H1 (cell line): Measurements from ENCODE around the gene ACSF3. TPM values are rescaled to one million over a fixed set of nuclear protein-coding genes. Genes with fewer than 3 reads are reported as not detected.

Experiments used
- CTCF ChIA-PET: fragments of 300-600 bp; sonication (Branson Sonifier 250); formaldehyde crosslinking; loops from one replicate; lab custom pipeline; 2021; ENCODE audit not compliant: partially characterized antibody; lab: Charles Lee
- POLR2A ChIA-PET: fragments of 300-600 bp; sonication (Branson Sonifier 250); formaldehyde crosslinking; loops from one replicate; lab custom pipeline; 2021; ENCODE audit warnings: inconsistent platforms; ENCODE audit not compliant: partially characterized antibody; lab: Charles Lee
- DNase-seq, 2 experiments: peaks; one replicate each; pipeline versions ENCODE4 v3.0.0 to v3.0.0-alpha.2; 2010 to 2022; ENCODE audit warnings: low spot score in 2 of 2, low read depth in 1 of 2, mixed read lengths in 1 of 2
- FAIRE-seq: peaks from 2 replicates; lab custom pipeline; 2011; peaks lifted over from hg19 to GRCh38; lab: Jason Lieb, UNC
- H2AFZ ChIP-seq: 2 replicates; pipeline ENCODE4 v1.8.1; 2012; ENCODE audit warnings: low read length, inconsistent platforms
- H2AK5ac ChIP-seq: 2 replicates; pipeline ENCODE4 v1.6.1; 2013; ENCODE audit warnings: low read depth, low read length
- H2BK120ac ChIP-seq: replicated peaks from 2 replicates; pipeline ENCODE3; 2013; ENCODE audit warnings: low read depth, low read length, inconsistent platforms
- H2BK12ac ChIP-seq: 2 replicates; pipeline ENCODE4 v1.6.1; 2013; ENCODE audit warnings: low read depth, low read length
- H2BK15ac ChIP-seq: 2 replicates; pipeline ENCODE4 v1.6.1; 2013; ENCODE audit warnings: low read length
- H2BK20ac ChIP-seq: 2 replicates; pipeline ENCODE4 v1.6.1; 2013; ENCODE audit warnings: low read length
- H2BK5ac ChIP-seq: 2 replicates; pipeline ENCODE4 v1.6.1; 2013; ENCODE audit warnings: low read depth, low read length
- H3K14ac ChIP-seq: 2 replicates; pipeline ENCODE4 v1.6.1; 2013; ENCODE audit warnings: inconsistent platforms; ENCODE audit not compliant: insufficient read length
- H3K18ac ChIP-seq: 2 replicates; pipeline ENCODE4 v1.6.1; 2013; ENCODE audit warnings: low read length; ENCODE audit errors: extremely low read depth
- H3K23ac ChIP-seq: 2 replicates; pipeline ENCODE4 v1.6.1; 2013; ENCODE audit warnings: inconsistent platforms; ENCODE audit not compliant: insufficient read length
- H3K23me2 ChIP-seq: 2 replicates; pipeline ENCODE4 v1.6.1; 2013; ENCODE audit warnings: low read depth, low read length
- H3K27ac ChIP-seq: 2 replicates; pipeline ENCODE4 v1.6.1; 2011; ENCODE audit warnings: low read depth, low read length, inconsistent platforms
- H3K27me3 ChIP-seq, 4 experiments: replicated peaks in 1 of 4; 1 replicate in 1 of 4; 2 replicates in 3 of 4; pipeline versions ENCODE4 v1.6.1 to v1.8.1; 2011 to 2013; ENCODE audit warnings: low read length in 3 of 4, mild to moderate bottlenecking in 3 of 4, inconsistent platforms in 2 of 4, mixed read lengths in 2 of 4, moderate library complexity in 1 of 4; ENCODE audit not compliant: control insufficient read depth in 3 of 4, insufficient read depth in 3 of 4; ENCODE audit errors: extremely low read depth in 1 of 4
- H3K36me3 ChIP-seq, 4 experiments: 2 replicates each; pipeline versions ENCODE4 v1.6.1 to v1.8.1; 2011 to 2013; ENCODE audit warnings: mild to moderate bottlenecking in 4 of 4, low read length in 3 of 4, moderate library complexity in 2 of 4, control low read depth in 1 of 4, inconsistent platforms in 1 of 4; ENCODE audit not compliant: insufficient read depth in 4 of 4, control insufficient read depth in 2 of 4
- H3K4ac ChIP-seq: replicated peaks from 2 replicates; pipeline ENCODE3; 2013; ENCODE audit warnings: low read length, low read depth, mixed read lengths, inconsistent platforms; ENCODE audit not compliant: insufficient read length
- H3K4me1 ChIP-seq, 4 experiments: replicated peaks in 1 of 4; 1 replicate in 1 of 4; 2 replicates in 3 of 4; pipeline versions ENCODE4 v1.6.1 to v1.8.1; 2011 to 2013; ENCODE audit warnings: low read length in 3 of 4, inconsistent platforms in 2 of 4, mixed read lengths in 1 of 4; ENCODE audit not compliant: insufficient read depth in 4 of 4, control insufficient read depth in 3 of 4
- H3K4me2 ChIP-seq, 2 experiments: 2 replicates each; pipeline versions ENCODE4 v1.6.1 to v1.8.1; 2011 to 2013; ENCODE audit warnings: low read depth in 2 of 2, low read length in 2 of 2, control low read depth in 1 of 2, inconsistent platforms in 1 of 2, mild to moderate bottlenecking in 1 of 2; ENCODE audit not compliant: insufficient read depth in 1 of 2
- H3K4me3 ChIP-seq, 4 experiments: fragments of 200-600, 300-600 bp in 1 of 4; sonication (generic), shearing (Covaris generic), sonication (Bioruptor Twin) in 1 of 4; 2 replicates each; pipeline versions ENCODE4 v1.5.1 to v1.8.1; 2011 to 2016; ENCODE audit warnings: low read length in 4 of 4, low read depth in 3 of 4, control low read depth in 2 of 4, inconsistent platforms in 2 of 4, mild to moderate bottlenecking in 2 of 4, mixed read lengths in 1 of 4, moderate library complexity in 1 of 4; ENCODE audit not compliant: insufficient read depth in 2 of 4; ENCODE audit errors: extremely low read depth in 1 of 4
- H3K56ac ChIP-seq: replicated peaks from 2 replicates; pipeline ENCODE3; 2013; ENCODE audit warnings: low read depth, mild to moderate bottlenecking, mixed read lengths, low read length, inconsistent platforms; ENCODE audit not compliant: insufficient read length
- H3K79me1 ChIP-seq: 2 replicates; pipeline ENCODE4 v1.6.1; 2013; ENCODE audit warnings: low read depth, low read length, control low read depth
- H3K79me2 ChIP-seq, 2 experiments: 2 replicates each; pipeline versions ENCODE4 v1.6.1 to v1.8.1; 2012 to 2013; ENCODE audit warnings: low read length in 2 of 2, mild to moderate bottlenecking in 2 of 2, inconsistent platforms in 1 of 2; ENCODE audit not compliant: insufficient read depth in 2 of 2, control insufficient read depth in 1 of 2
- H3K9ac ChIP-seq, 4 experiments: replicated peaks in 1 of 4; 1 replicate in 1 of 4; 2 replicates in 3 of 4; pipeline versions ENCODE4 v1.6.1 to v1.8.1; 2011 to 2013; ENCODE audit warnings: low read depth in 3 of 4, low read length in 3 of 4, control low read depth in 2 of 4, mild to moderate bottlenecking in 2 of 4, moderate library complexity in 2 of 4, inconsistent platforms in 1 of 4; ENCODE audit errors: extremely low read depth in 1 of 4
- H3K9me3 ChIP-seq, 2 experiments: 2 replicates each; pipeline versions ENCODE4 v1.6.1 to v1.8.1; 2012 to 2013; ENCODE audit warnings: mild to moderate bottlenecking in 2 of 2, moderate library complexity in 2 of 2, control low read depth in 1 of 2, inconsistent platforms in 1 of 2, low read depth in 1 of 2, low read length in 1 of 2, mixed read lengths in 1 of 2; ENCODE audit not compliant: insufficient read depth in 2 of 2
- H4K20me1 ChIP-seq, 2 experiments: replicated peaks in 1 of 2; 2 replicates each; pipeline versions ENCODE3 to v1.8.1; 2011 to 2013; ENCODE audit warnings: inconsistent platforms in 2 of 2, low read length in 2 of 2, mild to moderate bottlenecking in 1 of 2; ENCODE audit not compliant: insufficient read depth in 2 of 2, control insufficient read depth in 1 of 2
- H4K5ac ChIP-seq: 2 replicates; pipeline ENCODE4 v1.6.1; 2013; ENCODE audit warnings: low read length, low read depth, mixed read lengths, inconsistent platforms; ENCODE audit not compliant: insufficient read length
- H4K8ac ChIP-seq: 2 replicates; pipeline ENCODE4 v1.8.0; 2013; ENCODE audit warnings: mild to moderate bottlenecking, moderate library complexity, low read length, inconsistent platforms; ENCODE audit not compliant: insufficient read depth; ENCODE audit errors: extremely low read depth
- H4K91ac ChIP-seq: replicated peaks from 2 replicates; pipeline ENCODE3; 2013; ENCODE audit warnings: low read length, mixed read lengths, inconsistent platforms; ENCODE audit not compliant: insufficient read length
- BACH1 ChIP-seq: IDR thresholded peaks from 2 replicates; pipeline ENCODE4 v1.6.1; 2012; ENCODE audit warnings: low read length, improper control_type of control experiment
- CTCF ChIP-seq, 3 experiments: IDR thresholded peaks; 1 replicate in 2 of 3; 2 replicates in 1 of 3; pipeline versions ENCODE4 v1.5.1 to v1.6.1; 2011; ENCODE audit warnings: low read length in 3 of 3, mild to moderate bottlenecking in 3 of 3, inconsistent platforms in 2 of 3, low read depth in 1 of 3, moderate library complexity in 1 of 3; ENCODE audit not compliant: insufficient read depth in 1 of 3; ENCODE audit errors: control extremely low read depth in 1 of 3
- WGBS, 2 experiments: shearing (Covaris generic) in 1 of 2; methylation state at CpG; one replicate each; pipeline versions ENCODE4 v1.1.6 to v1.1.7; 2013 to 2015; ENCODE audit warnings: low lambda C conversion rate in 2 of 2, mixed read lengths in 2 of 2, inconsistent platforms in 1 of 2, low coverage in 1 of 2, missing lambda C conversion rate in 1 of 2; ENCODE audit not compliant: insufficient replicate concordance in 2 of 2, insufficient coverage in 1 of 2, insufficient read length in 1 of 2; ENCODE audit errors: extremely low coverage in 1 of 2, missing lambda C conversion rate in 1 of 2; 5-methylcytosine and 5-hydroxymethylcytosine counted together
- polyA plus RNA-seq, 7 experiments: library from polyadenylated mRNA; depleted of rRNA in 3 of 7; stranded (reverse) in 5 of 7; unstranded in 2 of 7; fragments of >200 nt in 5 of 7; fragments of 200-250 nt in 2 of 7; gene quantifications; 1 replicate in 5 of 7; 2 replicates in 1 of 7; 4 replicates in 1 of 7; pipeline versions ENCODE4 v1.2.1 to v1.2.3, GENCODE V29; 2011 to 2013; ENCODE audit warnings: missing spikeins in 2 of 7, mixed read lengths in 2 of 7
- total RNA-seq: library from RNA; stranded (reverse); fragmentation: NEBNext Ultra II Directional; extraction: Animal tissue kit (Norgen Biotek cat#: 25700); gene quantifications from 2 replicates; pipeline ENCODE4 v1.2.1, GENCODE V29; 2021

ACSF3 gene
- total and polyA plus RNA-seq, 2 of the 8 experiments (the other 6 are each of a cell fraction or from before 2014, with no cell fraction given) = 15.6 to 22.9 TPM

DNA sequence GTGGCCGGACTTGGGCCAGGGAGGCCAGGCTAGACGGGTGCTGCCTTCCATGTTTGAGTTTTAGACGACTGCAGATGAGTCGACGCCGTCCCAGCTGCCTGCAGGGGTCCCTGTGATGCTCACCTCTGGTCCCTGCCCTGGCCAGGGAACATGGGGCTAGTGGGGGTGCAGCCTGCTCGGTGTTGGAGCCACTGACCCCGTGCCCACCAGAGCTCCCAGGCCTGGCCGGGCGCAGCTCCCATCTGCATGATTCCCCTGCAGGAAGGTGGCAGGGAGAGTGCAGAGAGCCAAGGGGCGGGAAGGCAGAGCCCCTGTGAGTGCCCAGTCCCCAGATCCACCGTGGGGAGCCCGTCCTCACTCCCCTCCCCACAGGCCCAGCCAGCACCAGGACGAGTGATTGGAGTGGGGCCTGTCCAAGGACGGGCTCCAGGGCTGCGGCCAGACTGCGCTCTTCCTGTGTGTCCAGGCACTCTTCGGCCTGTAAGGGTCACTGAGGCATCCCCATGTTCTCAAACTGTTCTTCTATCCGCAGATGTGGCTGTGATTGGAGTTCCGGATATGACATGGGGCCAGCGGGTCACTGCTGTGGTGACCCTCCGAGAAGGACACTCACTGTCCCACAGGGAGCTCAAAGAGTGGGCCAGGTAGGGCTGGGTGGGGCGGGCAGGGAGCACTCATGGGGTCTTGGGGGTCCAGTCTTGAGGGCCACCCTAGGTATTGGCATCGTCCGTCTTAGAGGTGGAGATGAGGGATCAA is 51.9 kb downstream of the ACSF3 start:
- Histone ChIP-seq H3K79me2 (no peaks in the 10 kb centered on the region), H3K27ac (no peak overlapping the region), H2BK5ac (no peak overlapping the region), H3K14ac (no peak overlapping the region), H3K4me1 (peaks cover 0 to 3% (median 0%) of the 10 kb centered on the region in 4 experiments; a peak in 2 of 7 replicates), H3K23me2 (no peaks in the 10 kb centered on the region), H2AK5ac (no peak overlapping the region), H2BK20ac (no peak overlapping the region), H3K4me3 (no peak overlapping the region), H2BK12ac (no peak overlapping the region), H4K8ac (no peak overlapping the region), H2BK15ac (no peak overlapping the region), H2BK120ac (no peak overlapping the region), H3K9me3 (no peaks in the 10 kb centered on the region), H3K36me3 (peaks cover 0 to 2% (median 0%) of the 10 kb centered on the region in 4 experiments; a peak in 4 of 8 replicates), H4K20me1 (peaks cover 2 to 4% of the 10 kb centered on the region in 2 experiments), H3K18ac (no peak overlapping the region), H3K79me1 (no peaks in the 10 kb centered on the region), H3K9ac (no peak overlapping the region), H3K27me3 (no peaks in the 10 kb centered on the region; a peak in 1 of 7 replicates), H3K56ac (no peak overlapping the region), H4K5ac (no peak overlapping the region), H2AFZ (no peak overlapping the region), H4K91ac (no peak overlapping the region), H3K4ac (no peak overlapping the region), H3K4me2 (no peak overlapping the region), H3K23ac (no peak overlapping the region)
- 95% methylated on average over 23 of the region's 25 CpGs; no CpG with 5 or more reads in 1 of the 2 experiments for WGBS, 2 experiments
- TF ChIP-seq BACH1 = no peak
- 0 out of 4 replicates have a peak, but pooled peaks of 1 of the 3 experiments have one; percentile 7 for TF ChIP-seq CTCF (IDR thresholded peaks at IDR 0.05; ENCODE audit: control extremely low read depth in 1 of 3, insufficient read depth in 1 of 3, low read depth in 1 of 3, low read length in 3 of 3)
- CTCF ChIA-PET = interaction anchor here (1.4 to 2.0 kb wide), 3 partner anchors 193 to 264 kb away, joined by 3 to 4 read pairs (median 4); no protein-coding TSS in a partner anchor
- FAIRE-seq (no peak), DNase-seq (no peak)
- POLR2A ChIA-PET = interaction anchor here (1.2 to 1.5 kb wide), 2 partner anchors 9 to 11 kb away, joined by 4 to 5 read pairs; no protein-coding TSS in a partner anchor
